ENCODE results near the gene TMOD1.

- TF ChIP-seq CTCF (conservative IDR thresholded peaks at IDR 0.05; ENCODE audit: low read length) (no peak), EZH2phosphoT487 (IDR thresholded peaks at IDR 0.05; ENCODE audit: borderline replicate concordance, low read depth, low read length) (no peak)
Measured at GRCh38 chr9:97519441-97519970, 18.0 kb downstream of the TMOD1 start.

Measured in OCI-LY7 (cell line).